GM21619 (cell line): ENCODE data around the gene FIBCD1.

Source experiments
- ATAC-seq: cut with Tn5 transposase; IDR thresholded peaks from one replicate; pipeline ENCODE4 v1.9.1; 2021; ENCODE audit not compliant: unreplicated experiment

The FIBCD1 gene

GRCh38 chr9:130884111-130884531, 54.9 kb downstream of the FIBCD1 start:
- no peak for ATAC-seq

DNA sequence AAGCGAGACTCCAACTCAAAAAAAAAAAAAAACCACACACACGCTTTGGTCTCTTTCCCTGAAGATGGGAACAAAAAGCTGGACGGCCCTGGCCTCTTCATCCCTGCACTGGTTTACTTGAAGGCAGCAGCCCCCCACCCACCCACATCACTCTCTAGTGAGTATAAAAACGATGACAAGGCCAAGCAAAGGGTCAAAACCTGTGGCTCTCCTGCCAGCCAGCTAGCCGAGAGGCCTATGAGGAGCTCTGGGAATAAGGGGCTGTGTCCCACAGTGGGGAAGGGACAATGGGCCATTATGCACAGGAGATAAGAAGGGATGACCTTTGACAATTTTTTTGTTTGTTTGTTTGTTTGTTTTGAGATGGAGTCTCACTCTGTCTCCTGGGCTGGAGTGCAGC, 55.6 kb downstream of the FIBCD1 start:
- no peak for ATAC-seq

DNA sequence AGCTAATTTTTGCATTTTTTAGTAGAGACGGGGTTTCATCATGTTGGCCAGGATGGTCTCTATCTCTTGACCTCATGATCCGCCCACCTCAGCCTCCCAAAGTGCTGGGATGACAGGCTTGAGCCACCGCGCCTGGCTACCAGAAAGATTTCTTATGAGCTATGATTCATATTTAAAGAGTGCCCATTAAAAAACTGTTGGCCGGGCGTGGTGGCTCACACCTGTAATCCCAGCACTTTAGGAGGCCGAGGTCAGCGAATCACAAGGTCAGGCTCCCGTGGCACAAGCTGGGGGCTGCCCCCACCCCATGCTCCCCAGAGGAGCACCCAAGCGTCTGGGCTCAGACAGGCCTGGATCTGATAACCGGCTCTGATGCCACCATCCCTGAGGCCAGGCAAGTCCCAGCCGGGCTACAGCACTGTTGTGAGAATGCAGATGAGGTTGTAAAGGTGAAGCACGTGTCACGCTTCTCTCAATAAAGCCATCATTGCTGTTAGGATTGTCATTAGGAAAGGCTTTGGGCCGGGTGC, 56.3 kb downstream of the FIBCD1 start:
- ATAC-seq, result no peak

GRCh38 chr9:130881516-130881915, 57.5 kb downstream of the FIBCD1 start:
- ATAC-seq, result no peak

- no peak for ATAC-seq
Measured at GRCh38 chr9:130880599-130881220, 58.3 kb downstream of the FIBCD1 start.

DNA sequence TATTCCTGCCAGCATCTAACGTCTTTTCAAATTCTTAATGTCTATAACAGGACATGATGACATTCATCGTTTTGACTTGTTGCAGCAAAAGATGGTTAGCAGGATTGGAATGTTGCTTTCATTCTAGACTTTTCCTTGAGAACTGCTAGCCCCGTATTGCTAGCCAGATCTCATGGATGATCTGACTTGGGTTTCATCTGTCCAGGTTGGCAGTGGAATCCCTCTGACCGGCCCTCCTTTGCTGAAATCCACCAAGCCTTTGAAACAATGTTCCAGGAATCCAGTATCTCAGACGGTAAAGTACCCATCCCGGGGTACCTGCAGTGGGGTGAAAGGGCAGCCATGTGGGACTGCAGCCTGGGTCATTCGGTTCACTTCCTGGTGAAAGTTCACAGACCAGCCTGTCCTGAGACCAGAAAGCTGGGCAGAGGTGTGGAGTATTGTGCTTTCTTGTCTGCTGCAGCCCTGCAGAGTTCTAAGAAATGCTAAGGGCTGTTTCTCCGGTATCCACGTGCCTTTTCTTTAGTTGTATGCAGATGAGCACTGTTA, 59.1 kb downstream of the FIBCD1 start:
- no peak for ATAC-seq

DNA sequence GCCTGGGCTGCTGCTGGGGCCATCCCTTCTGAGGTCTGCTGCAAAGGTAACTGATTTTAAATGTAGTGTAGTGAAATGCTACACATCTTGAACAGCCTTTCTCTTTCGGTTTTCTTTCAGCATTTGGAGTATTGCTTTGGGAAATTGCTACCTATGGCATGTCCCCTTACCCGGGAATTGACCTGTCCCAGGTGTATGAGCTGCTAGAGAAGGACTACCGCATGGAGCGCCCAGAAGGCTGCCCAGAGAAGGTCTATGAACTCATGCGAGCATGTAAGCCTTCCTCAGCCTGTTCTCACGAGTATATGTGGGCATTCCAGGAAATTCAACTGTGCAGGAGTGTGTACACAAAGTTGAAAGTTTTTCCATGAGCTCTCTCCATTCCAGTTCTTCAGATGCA, 60.8 kb downstream of the FIBCD1 start:
- no peak for ATAC-seq

- ATAC-seq, result no peak
Measured at GRCh38 chr9:130877300-130877699, 61.7 kb downstream of the FIBCD1 start.

DNA sequence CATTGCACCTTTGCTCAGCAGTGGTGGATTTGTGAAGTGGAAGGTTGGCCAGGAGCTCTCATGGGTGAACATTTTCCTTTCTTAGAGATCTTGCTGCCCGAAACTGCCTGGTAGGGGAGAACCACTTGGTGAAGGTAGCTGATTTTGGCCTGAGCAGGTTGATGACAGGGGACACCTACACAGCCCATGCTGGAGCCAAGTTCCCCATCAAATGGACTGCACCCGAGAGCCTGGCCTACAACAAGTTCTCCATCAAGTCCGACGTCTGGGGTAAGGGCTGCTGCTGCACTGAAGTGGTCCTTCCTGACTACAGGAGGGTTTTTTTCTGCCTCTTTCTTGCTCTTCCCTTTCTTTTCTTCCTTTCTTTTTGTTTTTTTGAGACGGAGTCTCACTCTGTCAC, 64.3 kb downstream of the FIBCD1 start:
- ATAC-seq, result no peak

GRCh38 chr9:130873966-130874365, 65.1 kb downstream of the FIBCD1 start:
- no peak for ATAC-seq

GRCh38 chr9:130872912-130873503, 66.0 kb downstream of the FIBCD1 start:
- ATAC-seq, result no peak

GRCh38 chr9:130872508-130872907, 66.5 kb downstream of the FIBCD1 start:
- no peak for ATAC-seq

- ATAC-seq, result no peak
Measured at GRCh38 chr9:130872093-130872492, 67.0 kb downstream of the FIBCD1 start.

DNA sequence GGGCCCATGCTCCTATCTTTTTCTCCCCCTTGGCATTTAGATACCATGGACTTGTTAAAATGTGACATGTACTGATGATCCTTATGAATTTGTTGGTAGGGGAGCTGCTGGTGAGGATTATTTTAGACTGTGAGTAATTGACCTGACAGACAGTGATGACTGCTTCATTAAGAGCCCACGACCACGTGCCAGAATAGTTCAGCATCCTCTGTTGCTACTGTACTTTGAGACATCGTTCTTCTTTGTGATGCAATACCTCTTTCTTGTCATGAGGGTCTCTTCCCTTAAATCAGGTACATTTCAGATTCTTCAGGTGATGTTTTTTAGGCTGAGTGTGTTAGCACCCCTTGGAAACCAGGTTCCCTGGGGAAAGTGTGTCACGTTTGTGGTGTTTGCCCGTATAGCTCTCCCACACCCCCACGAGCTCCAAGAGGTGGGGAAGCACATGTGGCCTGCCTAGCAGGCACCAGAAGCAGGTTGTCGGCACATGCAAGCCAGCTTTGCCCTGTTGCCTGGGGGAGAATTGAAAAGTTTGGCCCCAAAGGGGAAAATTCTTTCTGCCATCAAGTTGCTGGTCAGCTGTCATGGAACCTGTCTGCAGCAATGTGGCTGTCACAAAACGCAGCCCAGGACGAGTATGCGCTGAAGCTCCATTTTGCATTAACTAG, 67.5 kb downstream of the FIBCD1 start:
- ATAC-seq, result no peak

- peak; percentile 70 for ATAC-seq
Measured at GRCh38 chr9:130870491-130871381, 68.3 kb downstream of the FIBCD1 start.

DNA sequence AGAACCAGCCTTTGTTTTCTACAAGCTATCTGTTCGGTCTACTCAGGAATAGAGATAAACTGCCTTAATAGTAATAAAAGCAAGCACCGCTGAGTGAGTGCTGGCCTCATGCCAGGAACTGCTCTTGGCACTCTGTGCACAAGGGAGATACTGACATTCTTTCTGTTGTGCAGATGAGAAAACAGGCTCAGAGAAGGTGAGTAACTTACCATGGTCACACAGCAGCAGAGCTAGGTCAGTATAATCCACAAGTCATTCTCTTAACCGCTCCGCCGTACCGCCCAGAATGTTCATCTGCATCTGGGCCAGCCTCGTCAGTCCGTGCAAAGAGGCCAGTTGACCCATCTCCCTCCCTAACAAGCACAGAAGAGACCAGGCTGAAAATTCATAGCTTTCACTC, 69.8 kb downstream of the FIBCD1 start:
- no peak for ATAC-seq

DNA sequence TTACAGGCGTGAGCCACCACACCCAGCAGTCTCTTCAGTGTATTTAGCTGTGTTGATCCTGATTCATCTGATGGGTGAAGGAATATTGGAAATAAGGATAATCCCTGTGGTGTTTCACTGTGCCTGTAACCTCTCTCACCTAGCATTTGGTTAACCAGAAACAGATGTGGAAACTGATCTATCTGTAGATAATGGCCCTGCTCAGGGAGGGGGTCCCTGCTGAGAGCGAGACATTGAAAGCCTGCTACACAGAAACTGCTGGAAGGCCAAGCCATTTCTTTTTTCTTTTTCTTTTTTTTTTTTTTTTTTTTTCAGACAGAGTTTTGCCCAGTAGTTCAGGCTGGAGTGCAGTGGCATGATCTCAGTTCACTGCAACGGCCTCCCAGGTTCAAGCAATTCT, 70.8 kb downstream of the FIBCD1 start:
- ATAC-seq, result no peak

DNA sequence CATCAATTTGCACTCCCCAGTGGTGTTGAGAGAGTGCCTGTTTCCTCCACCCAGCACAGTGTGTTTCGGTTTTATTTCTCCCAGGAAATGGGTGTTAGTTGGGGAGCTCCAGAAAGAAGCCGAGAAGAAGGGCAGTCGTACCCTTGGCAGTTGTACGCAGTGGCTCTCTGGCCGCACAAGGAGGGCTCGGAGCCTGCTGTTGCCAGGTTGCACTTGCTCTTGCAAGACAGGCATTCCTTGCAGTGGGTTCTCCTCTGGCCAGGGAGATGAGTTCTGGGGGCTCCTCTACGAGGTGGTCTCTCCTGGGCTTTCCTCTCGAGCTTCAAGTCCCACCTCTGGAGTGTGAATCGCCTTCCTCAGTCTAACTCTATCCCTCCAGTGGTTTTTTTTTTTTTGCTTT, 71.5 kb downstream of the FIBCD1 start:
- ATAC-seq, result no peak

DNA sequence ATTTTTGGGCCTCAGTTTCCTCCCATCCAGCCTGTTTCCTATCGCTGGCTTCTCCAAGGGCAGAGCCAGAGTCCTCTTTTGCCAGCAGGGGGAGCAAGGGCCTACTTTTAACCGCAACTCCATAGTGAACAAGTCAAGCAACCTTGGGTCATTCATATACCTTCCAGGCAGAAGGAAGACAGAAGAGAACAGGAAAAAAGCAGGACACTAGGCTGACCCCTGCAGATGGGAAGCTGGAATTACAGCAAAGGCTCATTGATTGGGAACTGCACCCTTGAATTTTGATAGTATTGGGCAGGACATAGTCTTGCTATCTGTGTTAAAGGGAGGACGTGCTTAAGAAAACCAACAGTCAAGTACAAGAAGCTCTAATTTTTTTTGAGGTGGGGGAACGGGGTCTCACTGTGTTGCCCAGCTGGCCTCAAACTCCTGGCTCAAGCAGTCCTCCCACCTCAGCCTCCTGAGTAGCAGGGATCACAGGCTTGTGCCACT, 72.5 kb downstream of the FIBCD1 start:
- ATAC-seq, result no peak

DNA sequence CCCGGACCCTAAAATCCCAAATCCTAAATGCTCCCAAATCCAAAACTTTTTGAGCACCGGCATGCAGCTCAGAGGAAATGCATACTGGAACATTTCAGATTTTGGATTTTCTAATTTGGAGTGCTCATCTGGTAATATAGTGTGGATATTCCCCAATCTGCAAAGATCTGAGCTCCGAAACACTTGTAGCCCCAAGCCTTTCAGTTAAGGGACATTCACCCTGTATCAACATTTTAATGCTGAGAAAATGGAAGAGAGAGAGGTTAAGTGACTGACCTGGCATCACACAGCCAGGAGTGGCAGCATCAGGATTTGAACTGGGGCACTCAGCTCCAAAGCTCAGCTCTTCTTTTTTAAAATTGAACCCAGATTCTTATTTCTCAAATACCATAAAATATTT, 73.1 kb downstream of the FIBCD1 start:
- no peak for ATAC-seq

DNA sequence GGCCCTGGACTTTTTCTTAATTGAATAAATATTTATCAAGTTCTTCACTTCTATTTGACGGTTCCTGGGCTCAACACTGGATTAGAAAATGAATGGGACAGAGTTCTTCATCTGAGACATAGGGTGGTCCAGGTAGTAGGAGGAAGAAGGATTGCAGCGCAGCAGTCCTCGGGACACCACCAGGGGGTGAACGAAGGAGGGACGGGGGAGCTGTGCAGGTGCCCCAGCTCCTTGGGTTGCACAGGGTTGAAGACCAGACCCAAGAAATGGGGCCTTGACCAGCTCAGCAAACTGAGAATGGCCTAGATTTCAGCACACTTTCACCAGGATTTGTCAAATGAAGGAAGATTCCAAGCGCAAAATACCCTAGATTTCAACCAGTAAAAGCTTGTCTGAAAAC, 74.5 kb downstream of the FIBCD1 start:
- ATAC-seq, result no peak
